ENCODE results near the gene MMP8. TPM values are rescaled to one million over a fixed set of nuclear protein-coding genes. Genes with fewer than 3 reads are reported as not detected.

The MMP8 gene
- total RNA-seq, 1 experiment from 2014 or later: not detected

DNA sequence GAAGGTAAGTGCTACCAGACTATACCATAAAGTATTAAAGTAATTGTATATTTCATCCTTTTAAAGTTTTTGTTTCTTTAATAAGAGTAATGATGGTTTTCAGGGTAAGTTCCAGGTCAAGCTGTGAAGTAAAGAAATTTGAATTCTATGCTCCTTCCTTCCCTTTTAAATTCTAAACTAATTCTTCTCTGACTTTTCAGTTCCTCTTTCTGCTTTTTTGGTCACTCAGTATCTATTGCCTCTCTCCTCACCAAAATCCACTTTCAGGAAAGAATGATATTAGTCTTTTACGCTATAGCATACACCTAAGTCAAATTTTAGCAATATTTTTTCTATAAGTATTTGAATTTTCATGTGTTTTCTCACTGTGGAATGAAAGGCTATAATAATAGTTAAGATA, 8.2 kb downstream of the MMP8 start:
- H3K4me2 ChIP-seq (ENCODE audit: low read length): no peak overlapping the region
- intact Hi-C loops (cut with micrococcal nuclease): no loop called here
- no peaks in the 10 kb centered on the region for H3K9me3 ChIP-seq (ENCODE audit: low read length)
- H3K36me3 ChIP-seq (ENCODE audit: low read depth, low read length): no peaks in the 10 kb centered on the region
- BruUV-seq (replicated peaks): no TSS peak
- DNase-seq (no peak), ATAC-seq (no peak)
- H3K9ac ChIP-seq (ENCODE audit: low read length): no peak overlapping the region
- TF ChIP-seq EZH2phosphoT487 (IDR thresholded peaks at IDR 0.05; ENCODE audit: borderline replicate concordance, low read length) (no peak), EZH2 (IDR thresholded peaks at IDR 0.05; ENCODE audit: low read length, unreplicated experiment) (no peak)
- TF ChIP-seq, protein P1, sequence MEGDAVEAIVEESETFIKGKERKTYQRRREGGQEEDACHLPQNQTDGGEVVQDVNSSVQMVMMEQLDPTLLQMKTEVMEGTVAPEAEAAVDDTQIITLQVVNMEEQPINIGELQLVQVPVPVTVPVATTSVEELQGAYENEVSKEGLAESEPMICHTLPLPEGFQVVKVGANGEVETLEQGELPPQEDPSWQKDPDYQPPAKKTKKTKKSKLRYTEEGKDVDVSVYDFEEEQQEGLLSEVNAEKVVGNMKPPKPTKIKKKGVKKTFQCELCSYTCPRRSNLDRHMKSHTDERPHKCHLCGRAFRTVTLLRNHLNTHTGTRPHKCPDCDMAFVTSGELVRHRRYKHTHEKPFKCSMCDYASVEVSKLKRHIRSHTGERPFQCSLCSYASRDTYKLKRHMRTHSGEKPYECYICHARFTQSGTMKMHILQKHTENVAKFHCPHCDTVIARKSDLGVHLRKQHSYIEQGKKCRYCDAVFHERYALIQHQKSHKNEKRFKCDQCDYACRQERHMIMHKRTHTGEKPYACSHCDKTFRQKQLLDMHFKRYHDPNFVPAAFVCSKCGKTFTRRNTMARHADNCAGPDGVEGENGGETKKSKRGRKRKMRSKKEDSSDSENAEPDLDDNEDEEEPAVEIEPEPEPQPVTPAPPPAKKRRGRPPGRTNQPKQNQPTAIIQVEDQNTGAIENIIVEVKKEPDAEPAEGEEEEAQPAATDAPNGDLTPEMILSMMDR (conservative IDR thresholded peaks at IDR 0.05; ENCODE audit: low read depth, low read length): no peak
- ChIA-PET CTCF (interaction anchor here (0.5 kb wide), 1 partner anchor 32 kb away, joined by 5 read pairs; no protein-coding TSS in a partner anchor), POLR2A (ENCODE audit: unreplicated experiment) (no interaction called here)
- H4K20me1 ChIP-seq (ENCODE audit: low read length): no peaks in the 10 kb centered on the region
- H3K4me3 ChIP-seq (ENCODE audit: low read length): no peak overlapping the region
- H3K27me3 ChIP-seq (ENCODE audit: low read length): peaks cover 58% of the 10 kb centered on the region
- H2AFZ ChIP-seq (ENCODE audit: low read length): no peak overlapping the region
- H3K27ac ChIP-seq (ENCODE audit: low read length): no peak overlapping the region
- H3F3A ChIP-seq (ENCODE audit: low read length, unreplicated experiment): no peaks in the 10 kb centered on the region
- no peaks in the 10 kb centered on the region for H3K9me2 ChIP-seq (replicated peaks; ENCODE audit: low read length)
- no peaks in the 10 kb centered on the region for H3K4me1 ChIP-seq (ENCODE audit: insufficient read depth, low read length)
- H3K79me2 ChIP-seq (ENCODE audit: low read length): no peaks in the 10 kb centered on the region

GRCh38 chr11:102712137-102712536, 12.6 kb downstream of the MMP8 start:
- Histone ChIP-seq H3K9me2 (replicated peaks; ENCODE audit: low read length) (no peaks in the 10 kb centered on the region), H2AFZ (ENCODE audit: low read length) (no peak overlapping the region), H3K4me3 (ENCODE audit: low read length) (no peak overlapping the region), H3K36me3 (ENCODE audit: low read depth, low read length) (no peaks in the 10 kb centered on the region), H3K4me1 (ENCODE audit: insufficient read depth, low read length) (no peaks in the 10 kb centered on the region), H3F3A (ENCODE audit: low read length, unreplicated experiment) (no peaks in the 10 kb centered on the region), H3K27me3 (ENCODE audit: low read length) (peaks cover 51% of the 10 kb centered on the region), H4K20me1 (ENCODE audit: low read length) (no peaks in the 10 kb centered on the region), H3K9me3 (ENCODE audit: low read length) (no peaks in the 10 kb centered on the region), H3K4me2 (ENCODE audit: low read length) (no peak overlapping the region), H3K9ac (ENCODE audit: low read length) (no peak overlapping the region), H3K79me2 (ENCODE audit: low read length) (no peaks in the 10 kb centered on the region), H3K27ac (ENCODE audit: low read length) (no peak overlapping the region)
- ATAC-seq (no peak), DNase-seq (no peak)
- ChIA-PET POLR2A (ENCODE audit: unreplicated experiment) (no interaction called here), CTCF (interaction anchor here (0.6 kb wide), 1 partner anchor 490 kb away, joined by 4 read pairs; no protein-coding TSS in a partner anchor)
- TF ChIP-seq EZH2phosphoT487 (IDR thresholded peaks at IDR 0.05; ENCODE audit: borderline replicate concordance, low read length) (no peak), EZH2 (IDR thresholded peaks at IDR 0.05; ENCODE audit: low read length, unreplicated experiment) (no peak)
- TF ChIP-seq, protein P1 (conservative IDR thresholded peaks at IDR 0.05; ENCODE audit: low read depth, low read length): no peak
- BruUV-seq (replicated peaks): no TSS peak
- intact Hi-C loops (cut with micrococcal nuclease): no loop called here

DNA sequence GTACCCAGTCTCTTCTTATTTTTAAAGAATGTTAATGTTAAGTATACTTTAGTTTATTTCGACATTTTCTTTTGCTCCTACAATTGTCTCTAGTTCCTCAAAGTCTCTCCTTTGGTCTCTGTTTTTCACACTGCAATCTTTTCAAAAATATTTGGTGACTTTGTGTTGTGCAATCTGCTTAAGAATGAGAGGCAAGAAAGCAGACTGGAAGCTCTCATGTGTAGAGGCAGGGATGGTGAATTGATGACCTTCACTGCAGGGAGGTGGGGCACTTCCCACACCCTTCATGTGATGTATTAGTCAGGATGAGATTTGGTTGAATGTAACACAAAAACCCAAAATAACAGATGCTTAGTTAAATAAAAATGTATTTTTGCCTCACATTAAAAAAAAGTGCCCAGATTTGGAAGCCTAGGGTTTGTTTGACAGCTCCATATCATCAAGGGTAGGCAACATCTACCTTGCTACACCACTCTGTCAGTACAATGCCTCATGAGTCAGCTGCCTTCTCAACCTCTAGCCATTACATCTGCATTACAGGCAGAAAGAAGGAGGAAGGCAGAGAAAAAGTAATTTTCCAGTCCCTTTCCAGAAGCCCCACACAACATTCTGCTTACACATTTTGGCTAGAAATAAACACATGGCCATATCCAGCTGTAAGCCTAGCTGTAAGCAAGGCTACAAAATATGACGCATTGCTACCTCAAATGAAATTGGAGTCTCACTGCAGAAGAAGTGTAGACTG, 15.4 kb downstream of the MMP8 start:
- Histone ChIP-seq H3K27ac (ENCODE audit: low read length) (no peak overlapping the region), H4K20me1 (ENCODE audit: low read length) (no peaks in the 10 kb centered on the region), H3K9me2 (replicated peaks; ENCODE audit: low read length) (no peaks in the 10 kb centered on the region), H2AFZ (ENCODE audit: low read length) (no peak overlapping the region), H3K27me3 (ENCODE audit: low read length) (peaks cover 25% of the 10 kb centered on the region), H3K36me3 (ENCODE audit: low read depth, low read length) (no peaks in the 10 kb centered on the region), H3K79me2 (ENCODE audit: low read length) (no peaks in the 10 kb centered on the region), H3K4me2 (ENCODE audit: low read length) (no peak overlapping the region), H3K4me1 (ENCODE audit: insufficient read depth, low read length) (no peaks in the 10 kb centered on the region), H3F3A (ENCODE audit: low read length, unreplicated experiment) (no peaks in the 10 kb centered on the region), H3K4me3 (ENCODE audit: low read length) (no peak overlapping the region), H3K9me3 (ENCODE audit: low read length) (no peaks in the 10 kb centered on the region), H3K9ac (ENCODE audit: low read length) (no peak overlapping the region)
- ATAC-seq (no peak), DNase-seq (no peak)
- POLR2A ChIA-PET (ENCODE audit: unreplicated experiment): no interaction called here
- CTCF ChIA-PET: no interaction called here
- no TSS peak for BruUV-seq (replicated peaks)
- TF ChIP-seq EZH2 (IDR thresholded peaks at IDR 0.05; ENCODE audit: low read length, unreplicated experiment): no peak
- intact Hi-C loops (cut with micrococcal nuclease): no loop called here

Measured in PC-3 (cell line).